GM10248 (cell line): ENCODE data around the gene RCAN2.

Experiments used
- CTCF ChIA-PET: fragments of 300-600 bp; sonication (Branson Sonifier 250); formaldehyde crosslinking; extraction: SDS; loops from one replicate; lab custom pipeline; 2021; ENCODE audit warnings: antibody characterized with exemption; lab: Yijun Ruan, JAX
- POLR2A ChIA-PET: fragments of 350-650 bp; sonication (Branson Sonifier 250); formaldehyde crosslinking; extraction: SDS; loops from one replicate; lab custom pipeline; 2020; ENCODE audit warnings: antibody characterized with exemption; lab: Yijun Ruan, JAX
- DNase-seq: peaks from one replicate; pipeline ENCODE4 v3.0.0; 2012; ENCODE audit errors: extremely low spot score
- CTCF ChIP-seq: IDR thresholded peaks from 2 replicates; pipeline ENCODE4 v1.5.1; 2012; ENCODE audit warnings: mild to moderate bottlenecking, low read depth; ENCODE audit errors: extremely low read depth, missing control alignments, control extremely low read depth

Gene RCAN2

GRCh38 chr6:46302176-46302575, 189.1 kb downstream of the RCAN2 start:
- TF ChIP-seq CTCF, result no peak
- ChIA-PET POLR2A (no interaction called here), CTCF (interaction anchor here (1.2 kb wide), 1 partner anchor 108 kb away, joined by 3 read pairs; no protein-coding TSS in a partner anchor)
- DNase-seq, result no peak

GRCh38 chr6:46299253-46299652, 192.0 kb downstream of the RCAN2 start:
- ChIA-PET POLR2A (no interaction called here), CTCF (interaction anchor here (1.0 kb wide), 1 partner anchor 29 kb away, joined by 4 read pairs; no protein-coding TSS in a partner anchor)
- no peak for TF ChIP-seq CTCF
- DNase-seq, result no peak

GRCh38 chr6:46296586-46296985, 194.7 kb downstream of the RCAN2 start:
- POLR2A ChIA-PET, result no interaction called here
- TF ChIP-seq CTCF, result no peak
- DNase-seq, result no peak
- CTCF ChIA-PET, result interaction anchor here (1.0 to 1.4 kb wide), 3 partner anchors 9 to 74 kb away, joined by 3 to 6 read pairs (median 4); no protein-coding TSS in a partner anchor

- peak; percentile 21 for DNase-seq
- ChIA-PET CTCF (interaction anchor here (0.7 to 1.6 kb wide), 3 partner anchors 9 to 72 kb away, joined by 4 read pairs; no protein-coding TSS in a partner anchor), POLR2A (no interaction called here)
- TF ChIP-seq CTCF, result no peak
Observed at GRCh38 chr6:46293641-46294316, 197.5 kb downstream of the RCAN2 start.

- no peak for TF ChIP-seq CTCF
- DNase-seq, result no peak
- POLR2A ChIA-PET, result no interaction called here
- CTCF ChIA-PET, result interaction anchor here (1.3 to 2.0 kb wide), 2 partner anchors 71 to 118 kb away, joined by 3 to 7 read pairs; no protein-coding TSS in a partner anchor
Observed at GRCh38 chr6:46291880-46292279, 199.4 kb downstream of the RCAN2 start.

- CTCF ChIA-PET, result interaction anchor here (2.0 kb wide), 1 partner anchor 119 kb away, joined by 7 read pairs; no protein-coding TSS in a partner anchor
- POLR2A ChIA-PET, result interaction anchor here (0.7 kb wide), 1 partner anchor 44 kb away, joined by 3 read pairs; no protein-coding TSS in a partner anchor
Observed at GRCh38 chr6:46291275-46291633, 200.0 kb downstream of the RCAN2 start.

More at GRCh38 chr6:46291275-46291633, 200.0 kb downstream of the RCAN2 start:
- DNase-seq, result no peak
- TF ChIP-seq CTCF, result no peak
